IPS-20b (cell line): ENCODE data around the gene SLC39A11.
"Not testable (repeated sequence)": the region's sequence is repeated elsewhere in the genome, so short reads cannot be mapped to it uniquely, and the experiment has no call there.

Source experiments
- H3K27ac ChIP-seq: one replicate; pipeline ENCODE4 v1.5.1; 2013; ENCODE audit warnings: low read length
- H3K27me3 ChIP-seq: 2 replicates; pipeline ENCODE4 v1.6.1; 2013; ENCODE audit warnings: mild to moderate bottlenecking, low read length, inconsistent platforms; ENCODE audit not compliant: insufficient read depth
- H3K36me3 ChIP-seq: 2 replicates; pipeline ENCODE4 v1.6.1; 2013; ENCODE audit warnings: low read depth, mild to moderate bottlenecking, inconsistent platforms, low read length, moderate library complexity; ENCODE audit not compliant: insufficient read depth
- H3K4me1 ChIP-seq: 2 replicates; pipeline ENCODE4 v1.6.1; 2013; ENCODE audit warnings: mild to moderate bottlenecking, control low read depth, inconsistent platforms, low read length, moderate library complexity; ENCODE audit not compliant: insufficient read depth
- H3K4me3 ChIP-seq: 2 replicates; pipeline ENCODE4 v1.5.1; 2013; ENCODE audit warnings: mild to moderate bottlenecking, low read length, inconsistent platforms
- H3K9ac ChIP-seq: 2 replicates; pipeline ENCODE4 v1.6.1; 2013; ENCODE audit warnings: low read depth, mild to moderate bottlenecking, inconsistent platforms, low read length, moderate library complexity
- H3K9me3 ChIP-seq: 2 replicates; pipeline ENCODE4 v1.6.1; 2013; ENCODE audit warnings: mild to moderate bottlenecking, low read depth, low read length, inconsistent platforms; ENCODE audit not compliant: insufficient read depth

Gene SLC39A11

GRCh38 chr17:72795941-72796340 lies 296.5 kb downstream of the SLC39A11 start:
- Histone ChIP-seq H3K4me1 (no peaks in the 10 kb centered on the region), H3K9me3 (peaks cover 7% of the 10 kb centered on the region; the same call in 1 of the 2 replicates), H3K36me3 (no peaks in the 10 kb centered on the region), H3K27ac (no peak overlapping the region), H3K27me3 (no peaks in the 10 kb centered on the region), H3K9ac (no peak overlapping the region), H3K4me3 (no peak overlapping the region)

- H3K27me3 ChIP-seq: no peaks in the 10 kb centered on the region
- peaks cover 4% of the 10 kb centered on the region; the same call in 1 of the 2 replicates for H3K9me3 ChIP-seq
- no peak overlapping the region for H3K27ac ChIP-seq
- H3K9ac ChIP-seq: no peak overlapping the region
- H3K4me3 ChIP-seq: no peak overlapping the region
- H3K36me3 ChIP-seq: no peaks in the 10 kb centered on the region
- no peaks in the 10 kb centered on the region for H3K4me1 ChIP-seq
Observed at GRCh38 chr17:72794152-72794551, 298.3 kb downstream of the SLC39A11 start.

GRCh38 chr17:72792771-72793170 lies 299.7 kb downstream of the SLC39A11 start:
- H3K27me3 ChIP-seq: no peaks in the 10 kb centered on the region
- H3K36me3 ChIP-seq: no peaks in the 10 kb centered on the region
- H3K9ac ChIP-seq: no peak overlapping the region
- H3K9me3 ChIP-seq: no peaks in the 10 kb centered on the region
- H3K27ac ChIP-seq: no peak overlapping the region
- no peaks in the 10 kb centered on the region for H3K4me1 ChIP-seq
- no peak overlapping the region for H3K4me3 ChIP-seq

GRCh38 chr17:72790190-72790589 lies 302.3 kb downstream of the SLC39A11 start:
- H3K27me3 ChIP-seq: no peaks in the 10 kb centered on the region
- no peaks in the 10 kb centered on the region for H3K4me1 ChIP-seq
- no peak overlapping the region for H3K4me3 ChIP-seq
- H3K9me3 ChIP-seq: no peaks in the 10 kb centered on the region
- H3K27ac ChIP-seq: no peak overlapping the region
- no peak overlapping the region for H3K9ac ChIP-seq
- no peaks in the 10 kb centered on the region for H3K36me3 ChIP-seq

GRCh38 chr17:72789711-72790110 lies 302.8 kb downstream of the SLC39A11 start:
- Histone ChIP-seq H3K9ac (no peak overlapping the region), H3K4me1 (no peaks in the 10 kb centered on the region), H3K27me3 (no peaks in the 10 kb centered on the region), H3K4me3 (no peak overlapping the region), H3K27ac (no peak overlapping the region), H3K36me3 (no peaks in the 10 kb centered on the region), H3K9me3 (no peaks in the 10 kb centered on the region)

- Histone ChIP-seq H3K4me3 (no peak overlapping the region), H3K9ac (no peak overlapping the region), H3K27me3 (no peaks in the 10 kb centered on the region), H3K4me1 (no peaks in the 10 kb centered on the region), H3K9me3 (no peaks in the 10 kb centered on the region), H3K36me3 (no peaks in the 10 kb centered on the region), H3K27ac (no peak overlapping the region)
Observed at GRCh38 chr17:72788950-72789585, 303.4 kb downstream of the SLC39A11 start.

- no peak overlapping the region for H3K9ac ChIP-seq
- H3K9me3 ChIP-seq: no peaks in the 10 kb centered on the region
- no peaks in the 10 kb centered on the region for H3K27me3 ChIP-seq
- H3K4me3 ChIP-seq: no peak overlapping the region
- H3K27ac ChIP-seq: no peak overlapping the region
- H3K36me3 ChIP-seq: no peaks in the 10 kb centered on the region
- no peaks in the 10 kb centered on the region for H3K4me1 ChIP-seq
Observed at GRCh38 chr17:72786209-72786608, 306.3 kb downstream of the SLC39A11 start.

- Histone ChIP-seq H3K36me3 (no peaks in the 10 kb centered on the region), H3K27me3 (no peaks in the 10 kb centered on the region), H3K9me3 (no peaks in the 10 kb centered on the region), H3K4me3 (no peak overlapping the region), H3K9ac (no peak overlapping the region), H3K27ac (no peak overlapping the region), H3K4me1 (no peaks in the 10 kb centered on the region)
Observed at GRCh38 chr17:72782985-72783701, 309.3 kb downstream of the SLC39A11 start.

- H3K36me3 ChIP-seq, H3K9me3 ChIP-seq, H3K4me3 ChIP-seq, H3K27me3 ChIP-seq, H3K27ac ChIP-seq, H3K4me1 ChIP-seq, H3K9ac ChIP-seq: not testable (repeated sequence)
Observed at GRCh38 chr17:72782437-72782836, 310.1 kb downstream of the SLC39A11 start.

GRCh38 chr17:72778169-72779151 lies 314.0 kb downstream of the SLC39A11 start:
- H3K36me3 ChIP-seq: no peaks in the 10 kb centered on the region
- 0 out of 2 replicates have a peak, but pooled peaks cover 3% of the 10 kb centered on the region for H3K4me1 ChIP-seq
- no peaks in the 10 kb centered on the region for H3K9me3 ChIP-seq
- H3K27ac ChIP-seq: no peak overlapping the region
- no peaks in the 10 kb centered on the region for H3K27me3 ChIP-seq
- no peak overlapping the region for H3K9ac ChIP-seq
- no peak overlapping the region for H3K4me3 ChIP-seq

GRCh38 chr17:72775919-72776318 lies 316.6 kb downstream of the SLC39A11 start:
- no peak overlapping the region for H3K27ac ChIP-seq
- no peaks in the 10 kb centered on the region for H3K27me3 ChIP-seq
- 0 out of 2 replicates have a peak, but pooled peaks cover 3% of the 10 kb centered on the region for H3K4me1 ChIP-seq
- no peak overlapping the region for H3K4me3 ChIP-seq
- H3K36me3 ChIP-seq: no peaks in the 10 kb centered on the region
- no peaks in the 10 kb centered on the region for H3K9me3 ChIP-seq
- H3K9ac ChIP-seq: no peak overlapping the region
